CD4-positive, alpha-beta T cell treated with Interleukin-4 for 1 hour (primary cell): ENCODE results near the gene HMGN1.

Source experiments
- DNase-seq, 2 donors: peaks; one replicate each; pipeline ENCODE4 v3.0.0-alpha.2; 2020 to 2022

Gene HMGN1

GRCh38 chr21:39327727-39328126, 21.2 kb downstream of the HMGN1 start:
- DNase-seq: no peak

- DNase-seq: no peak
Observed at GRCh38 chr21:39326607-39327307, 22.1 kb downstream of the HMGN1 start.

- DNase-seq: no peak
Observed at GRCh38 chr21:39325458-39325857, 23.4 kb downstream of the HMGN1 start.

- DNase-seq: no peak
Observed at GRCh38 chr21:39321424-39321823, 27.5 kb downstream of the HMGN1 start.

GRCh38 chr21:39319814-39320332, 29.0 kb downstream of the HMGN1 start:
- DNase-seq: no peak

- no peak for DNase-seq
Observed at GRCh38 chr21:39319251-39319756, 29.6 kb downstream of the HMGN1 start.

GRCh38 chr21:39318091-39318959, 30.6 kb downstream of the HMGN1 start:
- no peak for DNase-seq

GRCh38 chr21:39317134-39318090, 31.5 kb downstream of the HMGN1 start:
- peak in 1 of 2 donors; percentile 35 for DNase-seq

GRCh38 chr21:39316729-39317128, 32.2 kb downstream of the HMGN1 start:
- DNase-seq: no peak

GRCh38 chr21:39315603-39316445, 33.1 kb downstream of the HMGN1 start:
- DNase-seq: peak in 1 of 2 donors; percentile 56

GRCh38 chr21:39314143-39315027, 34.5 kb downstream of the HMGN1 start:
- peak; percentile 46 to 57 for DNase-seq

- DNase-seq: peak; percentile 80 to 87
Observed at GRCh38 chr21:39313571-39314142, 35.2 kb downstream of the HMGN1 start, which contains the start of gene BRWD1. BRWD1 (minus strand) TSS chr21:39313632; CDS start chr21:39313491, 141 bp downstream.

GRCh38 chr21:39313042-39313570, 35.8 kb downstream of the HMGN1 start:
- DNase-seq: no peak

- DNase-seq: peak; percentile 93 to 95
Observed at GRCh38 chr21:39312112-39313041, 36.5 kb downstream of the HMGN1 start.

GRCh38 chr21:39311164-39311563, 37.7 kb downstream of the HMGN1 start:
- DNase-seq: no peak

- DNase-seq: no peak
Observed at GRCh38 chr21:39307466-39307865, 41.4 kb downstream of the HMGN1 start.

- DNase-seq: no peak
Observed at GRCh38 chr21:39300587-39300986, 48.3 kb downstream of the HMGN1 start.

GRCh38 chr21:39296891-39297290, 52.0 kb downstream of the HMGN1 start:
- DNase-seq: no peak
